ENCODE measurements around the gene AHRR.

DNA sequence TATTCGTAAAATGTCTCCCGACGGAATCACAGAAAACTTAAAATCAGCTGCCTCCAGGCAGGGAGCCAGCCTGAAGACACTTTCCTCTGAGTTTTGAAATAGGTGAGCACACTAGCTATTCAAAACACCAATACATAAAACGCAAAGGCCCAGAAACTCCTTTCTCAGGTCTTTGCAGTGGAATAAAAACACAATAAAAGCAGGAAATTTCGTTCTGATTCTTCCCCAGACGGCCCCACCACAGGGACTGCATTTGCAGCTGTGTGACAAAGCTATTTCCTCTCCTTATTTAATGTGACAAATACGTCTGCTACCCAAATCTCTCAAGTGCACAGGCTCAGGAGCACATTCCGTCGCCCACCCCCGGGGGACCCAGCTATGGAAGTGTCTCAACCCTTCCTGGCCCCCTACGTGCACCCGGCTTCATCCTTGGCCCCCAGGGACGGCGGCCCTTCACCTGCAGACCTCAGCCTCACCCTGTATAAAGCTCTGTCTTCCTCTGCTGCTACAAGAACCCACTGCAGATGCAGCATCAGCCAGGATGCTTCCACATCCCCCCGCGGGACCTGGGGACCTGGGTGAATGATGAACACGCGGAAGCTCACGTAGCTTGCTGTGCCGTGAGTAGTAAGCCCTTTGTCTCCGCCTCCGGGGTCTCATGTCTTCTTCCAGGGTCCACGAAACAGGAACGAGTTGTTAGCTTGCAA is 24.9 kb downstream of the AHRR start:
- TF ChIP-seq, protein P1, sequence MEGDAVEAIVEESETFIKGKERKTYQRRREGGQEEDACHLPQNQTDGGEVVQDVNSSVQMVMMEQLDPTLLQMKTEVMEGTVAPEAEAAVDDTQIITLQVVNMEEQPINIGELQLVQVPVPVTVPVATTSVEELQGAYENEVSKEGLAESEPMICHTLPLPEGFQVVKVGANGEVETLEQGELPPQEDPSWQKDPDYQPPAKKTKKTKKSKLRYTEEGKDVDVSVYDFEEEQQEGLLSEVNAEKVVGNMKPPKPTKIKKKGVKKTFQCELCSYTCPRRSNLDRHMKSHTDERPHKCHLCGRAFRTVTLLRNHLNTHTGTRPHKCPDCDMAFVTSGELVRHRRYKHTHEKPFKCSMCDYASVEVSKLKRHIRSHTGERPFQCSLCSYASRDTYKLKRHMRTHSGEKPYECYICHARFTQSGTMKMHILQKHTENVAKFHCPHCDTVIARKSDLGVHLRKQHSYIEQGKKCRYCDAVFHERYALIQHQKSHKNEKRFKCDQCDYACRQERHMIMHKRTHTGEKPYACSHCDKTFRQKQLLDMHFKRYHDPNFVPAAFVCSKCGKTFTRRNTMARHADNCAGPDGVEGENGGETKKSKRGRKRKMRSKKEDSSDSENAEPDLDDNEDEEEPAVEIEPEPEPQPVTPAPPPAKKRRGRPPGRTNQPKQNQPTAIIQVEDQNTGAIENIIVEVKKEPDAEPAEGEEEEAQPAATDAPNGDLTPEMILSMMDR (IDR thresholded peaks at IDR 0.05) = no peak
- no peak for TF ChIP-seq POLR2AphosphoS5 (IDR thresholded peaks at IDR 0.05)
- TF ChIP-seq POLR2A (IDR thresholded peaks at IDR 0.05) = no peak
